Transverse colon (tissue), 4 donors: Measurements from ENCODE around the gene XBP1. TPM values are rescaled to one million over a fixed set of nuclear protein-coding genes. Genes with fewer than 3 reads are reported as not detected.
A peak's percentile ranks its signal among the peaks of the same experiment; 100 is the strongest.

Source experiments
- DNase-seq: peaks from one replicate; pipeline ENCODE4 v3.0.0-alpha.2; 2019
- H3K27ac ChIP-seq, 4 donors: fragments of 200-600 bp; sonication (generic); 2 replicates each; pipeline ENCODE4 v1.5.1; 2016 to 2018; ENCODE audit warnings: inconsistent platforms in 4 of 4
- H3K27me3 ChIP-seq: fragments of 200-600 bp; sonication (generic); 2 replicates; pipeline ENCODE4 v1.5.1; 2017; ENCODE audit warnings: inconsistent platforms
- H3K36me3 ChIP-seq, 4 donors: fragments of 200-600 bp; sonication (generic); 2 replicates each; pipeline ENCODE4 v1.5.1; 2017 to 2019; ENCODE audit warnings: inconsistent platforms in 4 of 4
- H3K4me1 ChIP-seq, 4 donors: fragments of 200-600 bp; sonication (generic); 2 replicates each; pipeline ENCODE4 v1.5.1; 2017 to 2020; ENCODE audit warnings: inconsistent platforms in 4 of 4
- H3K4me3 ChIP-seq, 4 donors: fragments of 200-600 bp; sonication (generic); 1 replicate in 1 of 4; 2 replicates in 3 of 4; pipeline versions ENCODE4 v1.5.1 to v1.6.1; 2017 to 2019; ENCODE audit warnings: inconsistent platforms in 4 of 4
- H3K9me3 ChIP-seq, 2 donors: fragments of 200-600 bp; sonication (generic); 2 replicates each; pipeline ENCODE4 v1.5.1; 2017 to 2019; ENCODE audit warnings: inconsistent platforms in 2 of 2
- CTCF ChIP-seq, 5 experiments: fragments of 200-600 bp in 3 of 5; fragments of 450-650 bp in 2 of 5; sonication (generic) in 3 of 5; IDR thresholded peaks; 1 replicate in 2 of 5; 2 replicates in 3 of 5; pipeline ENCODE4 v1.5.1; 2016 to 2017; ENCODE audit warnings: antibody characterized with exemption in 5 of 5, inconsistent platforms in 3 of 5, mild to moderate bottlenecking in 2 of 5, moderate library complexity in 1 of 5
- EP300 ChIP-seq: sonication (generic); formaldehyde crosslinking; IDR thresholded peaks from one replicate; pipeline ENCODE4 v1.6.1; 2017; ENCODE audit warnings: antibody characterized with exemption, low read depth
- POLR2A ChIP-seq: fragments of 450-650 bp; IDR thresholded peaks from one replicate; pipeline ENCODE4 v1.6.1; 2016; ENCODE audit warnings: antibody characterized with exemption, mild to moderate bottlenecking, moderate library complexity
- POLR2AphosphoS5 ChIP-seq, 3 donors: sonication (generic); formaldehyde crosslinking; IDR thresholded peaks; one replicate each; pipeline ENCODE4 v1.6.1; 2016; ENCODE audit warnings: antibody characterized with exemption in 3 of 3
- WGBS, 2 donors: methylation state at CpG; one replicate each; pipeline ENCODE4 v1.1.5; 2018; ENCODE audit warnings: low coverage in 1 of 2; 5-methylcytosine and 5-hydroxymethylcytosine counted together
- in situ Hi-C, 4 donors: fragments of 200-750 bp; cut with MboI; loops; one replicate each; pipeline versions ENCODE4 v1.15.0 to v1.15.1; 2017; ENCODE audit warnings: low sequenced_read_pairs in 3 of 4, low pct_ligation_motif_present in 1 of 4, low pct_unique_long_range_greater_than_20kb in 1 of 4
- intact Hi-C: fragments of 100-400 bp; cut with DNase I; formaldehyde crosslinking; loops from one replicate; pipeline ENCODE4 v1.15.1; 2023; ENCODE audit warnings: low total_unique reads
- total RNA-seq, 4 donors: library from RNA; depleted of rRNA; stranded (reverse); fragments of >200 nt; gene quantifications; one replicate each; pipeline ENCODE4 v1.1.0, GENCODE V29; 2016

Gene XBP1
- total RNA-seq, 4 donors from 2014 or later, result 68.1 to 263 (median 190) TPM

GRCh38 chr22:28791841-28792490 lies 8.4 kb downstream of the XBP1 start:
- no peak overlapping the region for H3K4me3 ChIP-seq
- no peaks in the 10 kb centered on the region for H3K9me3 ChIP-seq
- intact Hi-C loops, result no loop called here
- peak overlapping the region; percentile 44 to 67 (median 56) for H3K27ac ChIP-seq
- peaks cover under 1 to 49% (median 10%) of the 10 kb centered on the region in 4 donors for H3K4me1 ChIP-seq
- no peaks in the 10 kb centered on the region for H3K27me3 ChIP-seq
- in situ Hi-C loops, result no loop called here
- WGBS, 2 donors, result 53 to 64% methylated on average over 2 to 3 of the region's 3 CpGs
- H3K36me3 ChIP-seq, result peaks cover 0 to 37% (median 14%) of the 10 kb centered on the region in 4 donors
- no peak for DNase-seq
- no peak for TF ChIP-seq CTCF (IDR thresholded peaks at IDR 0.05)
- no peak for TF ChIP-seq POLR2A
- TF ChIP-seq EP300, result no peak
- no peak for TF ChIP-seq POLR2AphosphoS5 (IDR thresholded peaks at IDR 0.05)

- H3K4me3 ChIP-seq, result no peak overlapping the region
- no peaks in the 10 kb centered on the region for H3K9me3 ChIP-seq
- intact Hi-C loops (no loop called here), in situ Hi-C loops (no loop called here)
- H3K27ac ChIP-seq, result peak overlapping the region; percentile 30 to 67 (median 56)
- H3K36me3 ChIP-seq, result peaks cover 0 to 29% (median 14%) of the 10 kb centered on the region in 4 donors
- peaks cover 4 to 42% (median 9%) of the 10 kb centered on the region in 4 donors for H3K4me1 ChIP-seq
- TF ChIP-seq CTCF (IDR thresholded peaks at IDR 0.05) (no peak), EP300 (no peak), POLR2AphosphoS5 (IDR thresholded peaks at IDR 0.05) (no peak), POLR2A (no peak)
- WGBS, 2 donors, result 89% methylated on average over 5 of the region's 5 CpGs; no CpG with 5 or more reads in 1 of the 2 donors
- H3K27me3 ChIP-seq, result no peaks in the 10 kb centered on the region
- no peak for DNase-seq
These were observed 9.2 kb downstream of the XBP1 start for GRCh38 chr22:28791124-28791523.

- WGBS, 2 donors, result 55 to 74% methylated on average over 2 to 3 of the region's 3 CpGs
- no peak overlapping the region for H3K4me3 ChIP-seq
- no peaks in the 10 kb centered on the region for H3K9me3 ChIP-seq
- H3K27me3 ChIP-seq, result no peaks in the 10 kb centered on the region
- peak overlapping the region in 1 of 4 donors; percentile 35 for H3K27ac ChIP-seq
- H3K4me1 ChIP-seq, result peaks cover 12 to 46% (median 22%) of the 10 kb centered on the region in 4 donors
- intact Hi-C loops (no loop called here), in situ Hi-C loops (no loop called here)
- TF ChIP-seq POLR2A (no peak), CTCF (IDR thresholded peaks at IDR 0.05) (no peak), POLR2AphosphoS5 (IDR thresholded peaks at IDR 0.05) (no peak), EP300 (no peak)
- DNase-seq, result no peak
- peaks cover 0 to 27% (median 10%) of the 10 kb centered on the region in 4 donors for H3K36me3 ChIP-seq
These were observed 11.8 kb downstream of the XBP1 start for GRCh38 chr22:28788601-28789000.

GRCh38 chr22:28783786-28784671 lies 16.3 kb downstream of the XBP1 start:
- TF ChIP-seq EP300 (no peak), POLR2AphosphoS5 (IDR thresholded peaks at IDR 0.05) (peak in 2 of 3 donors; percentile 26 to 50)
- Histone ChIP-seq H3K27me3 (no peaks in the 10 kb centered on the region), H3K4me1 (peaks cover 22 to 56% (median 42%) of the 10 kb centered on the region in 4 donors), H3K9me3 (no peaks in the 10 kb centered on the region), H3K27ac (peak overlapping the region; percentile 76 to 84 (median 82)), H3K36me3 (peaks cover 0 to 47% (median 18%) of the 10 kb centered on the region in 4 donors), H3K4me3 (no peak overlapping the region)
- intact Hi-C loops, result no loop called here
- 17 to 38% methylated on average over 3 to 4 of the region's 4 CpGs for WGBS, 2 donors
- no peak for DNase-seq
- in situ Hi-C loops, result no loop called here
